WTC11 (cell line): Measurements from ENCODE around the gene CRK. TPM values are rescaled to one million over a fixed set of nuclear protein-coding genes. Genes with fewer than 3 reads are reported as not detected.
A peak's percentile ranks its signal among the peaks of the same experiment; 100 is the strongest.

Experiments used
- ATAC-seq: fragments of 200-7000 bp; cut with Tn5 transposase; 2 replicates; pipeline ENCODE4 v1.10.0; 2021; ENCODE audit warnings: mild to moderate bottlenecking, moderate library complexity
- CTCF ChIA-PET: fragments of 300-600 bp; sonication (Branson Sonifier 250); formaldehyde crosslinking; loops from one replicate; lab custom pipeline; 2021; ENCODE audit warnings: antibody characterized with exemption; lab: Charles Lee
- POLR2A ChIA-PET: fragments of 350-600 bp; sonication (Branson Sonifier 250); formaldehyde crosslinking; loops from one replicate; lab custom pipeline; 2021; ENCODE audit warnings: antibody characterized with exemption; lab: Charles Lee
- DNase-seq: peaks from one replicate; pipeline ENCODE4 v3.0.0; 2021; ENCODE audit warnings: low spot score
- H3K27ac Mint-ChIP-seq: 2 replicates; pipeline ENCODE4 v1.8.0; 2021; ENCODE audit warnings: mixed read lengths
- H3K27me3 Mint-ChIP-seq: 2 replicates; pipeline ENCODE4 v1.8.0; 2021; ENCODE audit warnings: low read depth, mild to moderate bottlenecking, moderate library complexity, mixed read lengths
- H3K36me3 Mint-ChIP-seq: 2 replicates; pipeline ENCODE4 v1.8.0; 2021; ENCODE audit warnings: mixed read lengths
- H3K4me1 Mint-ChIP-seq: 2 replicates; pipeline ENCODE4 v1.8.0; 2022; ENCODE audit warnings: mixed read lengths
- H3K4me3 Mint-ChIP-seq: 2 replicates; pipeline ENCODE4 v1.8.0; 2021; ENCODE audit warnings: mild to moderate bottlenecking, moderate library complexity, mixed read lengths
- H3K9me3 Mint-ChIP-seq: 2 replicates; pipeline ENCODE4 v1.8.0; 2021; ENCODE audit warnings: mixed read lengths
- ATF1 ChIP-seq: sonication (generic); formaldehyde crosslinking; IDR thresholded peaks from 2 replicates; pipeline ENCODE4 v1.8.1; 2023; ENCODE audit warnings: mild to moderate bottlenecking, moderate library complexity, missing genetic modification reagents
- ATF2 ChIP-seq: sonication (generic); formaldehyde crosslinking; IDR thresholded peaks from 2 replicates; pipeline ENCODE4 v1.8.1; 2022; ENCODE audit warnings: low read depth, missing genetic modification reagents, borderline replicate concordance
- ESRRA ChIP-seq: sonication (generic); formaldehyde crosslinking; IDR thresholded peaks from 2 replicates; pipeline ENCODE4 v1.8.1; 2022; ENCODE audit warnings: mild to moderate bottlenecking, missing genetic modification reagents, borderline replicate concordance
- JAZF1 ChIP-seq: fragments of 250-450 bp; sonication (Bioruptor Pico); IDR thresholded peaks from 2 replicates; pipeline ENCODE4 v1.9.0; 2021; ENCODE audit warnings: moderate library complexity, mild to moderate bottlenecking, inconsistent platforms
- JUN ChIP-seq: sonication (generic); formaldehyde crosslinking; IDR thresholded peaks from 2 replicates; pipeline ENCODE4 v1.8.0; 2023; ENCODE audit warnings: mild to moderate bottlenecking, missing genetic modification reagents
- KAT7 ChIP-seq: sonication (generic); formaldehyde crosslinking; IDR thresholded peaks from 2 replicates; pipeline ENCODE4 v1.8.1; 2023; ENCODE audit warnings: missing genetic modification reagents, mild to moderate bottlenecking, borderline replicate concordance
- MYBL2 ChIP-seq: sonication (generic); formaldehyde crosslinking; IDR thresholded peaks from 2 replicates; pipeline ENCODE4 v1.8.1; 2023; ENCODE audit warnings: mild to moderate bottlenecking, moderate library complexity, missing genetic modification reagents
- NFE2L1 ChIP-seq: sonication (generic); formaldehyde crosslinking; IDR thresholded peaks from 2 replicates; pipeline ENCODE4 v1.8.1; 2023; ENCODE audit warnings: missing genetic modification reagents
- NFYB ChIP-seq: sonication (generic); formaldehyde crosslinking; conservative IDR thresholded peaks from 2 replicates; pipeline ENCODE4 v1.8.0; 2022; ENCODE audit warnings: low read depth, missing genetic modification reagents
- RORB ChIP-seq: fragments of 250-450 bp; sonication (Bioruptor Pico); IDR thresholded peaks from 2 replicates; pipeline ENCODE4 v1.9.0; 2021; ENCODE audit warnings: mild to moderate bottlenecking
- TCF7 ChIP-seq: sonication (generic); formaldehyde crosslinking; IDR thresholded peaks from 2 replicates; pipeline ENCODE4 v1.8.0; 2022; ENCODE audit warnings: mild to moderate bottlenecking, low read depth, missing genetic modification reagents, moderate library complexity
- ZNF121 ChIP-seq: sonication (generic); formaldehyde crosslinking; IDR thresholded peaks from 2 replicates; pipeline ENCODE4 v1.8.0; 2023; ENCODE audit warnings: missing genetic modification reagents
- ZNF219 ChIP-seq: sonication (generic); formaldehyde crosslinking; IDR thresholded peaks from 2 replicates; pipeline ENCODE4 v1.8.0; 2023; ENCODE audit warnings: missing genetic modification reagents, mild to moderate bottlenecking, borderline replicate concordance
- ZNF281 ChIP-seq: sonication (generic); formaldehyde crosslinking; IDR thresholded peaks from 2 replicates; pipeline ENCODE4 v1.8.0; 2023; ENCODE audit warnings: mild to moderate bottlenecking, missing genetic modification reagents
- ZNF425 ChIP-seq: fragments of 250-450 bp; sonication (Bioruptor Pico); conservative IDR thresholded peaks from 2 replicates; pipeline ENCODE4 v1.9.0; 2021; ENCODE audit warnings: mild to moderate bottlenecking
- ZNF671 ChIP-seq: fragments of 250-450 bp; sonication (Bioruptor Pico); IDR thresholded peaks from 2 replicates; pipeline ENCODE4 v1.8.0; 2021; ENCODE audit warnings: mild to moderate bottlenecking
- total RNA-seq: library from RNA; stranded (reverse); gene quantifications from 3 replicates; pipeline ENCODE4 v1.2.3, GENCODE V29; 2021
- TF ChIP-seq, protein P1 (sequence below): sonication (generic); formaldehyde crosslinking; IDR thresholded peaks from 2 replicates; pipeline ENCODE4 v1.8.1; 2023; ENCODE audit warnings: mild to moderate bottlenecking, missing genetic modification reagents
- TF ChIP-seq, protein P2 (sequence below): sonication (generic); formaldehyde crosslinking; IDR thresholded peaks from 2 replicates; pipeline ENCODE4 v1.8.1; 2023; ENCODE audit warnings: mild to moderate bottlenecking, missing genetic modification reagents, moderate library complexity
- TF ChIP-seq, protein P3 (sequence below): sonication (generic); formaldehyde crosslinking; IDR thresholded peaks from 2 replicates; pipeline ENCODE4 v1.8.1; 2022; ENCODE audit warnings: missing genetic modification reagents, borderline replicate concordance

CRK gene
- total RNA-seq, 1 experiment from 2014 or later = 45.2 TPM

DNA sequence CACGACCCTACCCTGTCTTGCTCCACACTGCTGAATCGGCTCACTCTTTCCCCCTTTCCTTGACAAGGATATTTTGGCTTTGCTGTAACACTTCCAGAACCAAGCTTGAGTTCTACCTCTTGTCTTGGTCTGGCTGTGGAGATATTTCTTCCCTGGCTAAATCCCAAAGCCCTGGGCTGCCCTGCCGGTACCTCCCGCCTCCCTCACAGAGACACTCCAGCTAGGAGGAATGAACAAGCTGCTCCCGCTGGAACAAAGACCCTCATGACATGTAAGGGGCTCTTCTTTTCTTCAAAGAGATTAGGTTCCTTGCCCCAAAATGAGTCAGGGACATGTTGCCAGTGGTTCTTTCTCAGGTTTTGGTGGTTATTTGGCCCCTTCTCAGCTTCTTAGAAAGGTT, 49.6 kb upstream of the CRK start (continued):
- TF ChIP-seq, protein P1, sequence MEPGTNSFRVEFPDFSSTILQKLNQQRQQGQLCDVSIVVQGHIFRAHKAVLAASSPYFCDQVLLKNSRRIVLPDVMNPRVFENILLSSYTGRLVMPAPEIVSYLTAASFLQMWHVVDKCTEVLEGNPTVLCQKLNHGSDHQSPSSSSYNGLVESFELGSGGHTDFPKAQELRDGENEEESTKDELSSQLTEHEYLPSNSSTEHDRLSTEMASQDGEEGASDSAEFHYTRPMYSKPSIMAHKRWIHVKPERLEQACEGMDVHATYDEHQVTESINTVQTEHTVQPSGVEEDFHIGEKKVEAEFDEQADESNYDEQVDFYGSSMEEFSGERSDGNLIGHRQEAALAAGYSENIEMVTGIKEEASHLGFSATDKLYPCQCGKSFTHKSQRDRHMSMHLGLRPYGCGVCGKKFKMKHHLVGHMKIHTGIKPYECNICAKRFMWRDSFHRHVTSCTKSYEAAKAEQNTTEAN (CRISPR knock-in tag) = no peak
- no peak for TF ChIP-seq JUN (CRISPR knock-in tag)
- no peak for TF ChIP-seq ATF1 (CRISPR knock-in tag)
- TF ChIP-seq ZNF281 (CRISPR knock-in tag) = no peak
- TF ChIP-seq NFE2L1 (CRISPR knock-in tag) = no peak
- TF ChIP-seq JAZF1 (CRISPR knock-in tag) = no peak
- TF ChIP-seq, all 79 proteins: peak for 0

- POLR2A ChIA-PET = no interaction called here
- Mint-ChIP-seq H3K27ac (peak overlapping the region; percentile 41; the same call in 1 of the 2 replicates), H3K36me3 (no peaks in the 10 kb centered on the region), H3K4me3 (no peak overlapping the region), H3K4me1 (no peaks in the 10 kb centered on the region), H3K27me3 (no peaks in the 10 kb centered on the region), H3K9me3 (no peaks in the 10 kb centered on the region)
- CTCF ChIA-PET = interaction anchor here (0.5 to 3.2 kb wide), 4 partner anchors 11 to 140 kb away, joined by 3 to 22 read pairs (median 4); partner anchors contain the start of gene INPP5K
- no peak for ATAC-seq
- no peak for DNase-seq
- TF ChIP-seq ZNF121 (CRISPR knock-in tag) (no peak), MYBL2 (no peak), ESRRA (CRISPR knock-in tag) (no peak), KAT7 (CRISPR knock-in tag) (no peak), RORB (CRISPR knock-in tag) (no peak), NFYB (CRISPR knock-in tag) (no peak), JUN (CRISPR knock-in tag) (no peak), ZNF425 (no peak), ZNF671 (CRISPR knock-in tag) (no peak), ATF2 (no peak), ZNF219 (no peak), NFE2L1 (CRISPR knock-in tag) (no peak), TCF7 (no peak)
- TF ChIP-seq, protein P2, sequence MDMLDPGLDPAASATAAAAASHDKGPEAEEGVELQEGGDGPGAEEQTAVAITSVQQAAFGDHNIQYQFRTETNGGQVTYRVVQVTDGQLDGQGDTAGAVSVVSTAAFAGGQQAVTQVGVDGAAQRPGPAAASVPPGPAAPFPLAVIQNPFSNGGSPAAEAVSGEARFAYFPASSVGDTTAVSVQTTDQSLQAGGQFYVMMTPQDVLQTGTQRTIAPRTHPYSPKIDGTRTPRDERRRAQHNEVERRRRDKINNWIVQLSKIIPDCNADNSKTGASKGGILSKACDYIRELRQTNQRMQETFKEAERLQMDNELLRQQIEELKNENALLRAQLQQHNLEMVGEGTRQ (CRISPR knock-in tag) = no peak
- TF ChIP-seq, protein P3, sequence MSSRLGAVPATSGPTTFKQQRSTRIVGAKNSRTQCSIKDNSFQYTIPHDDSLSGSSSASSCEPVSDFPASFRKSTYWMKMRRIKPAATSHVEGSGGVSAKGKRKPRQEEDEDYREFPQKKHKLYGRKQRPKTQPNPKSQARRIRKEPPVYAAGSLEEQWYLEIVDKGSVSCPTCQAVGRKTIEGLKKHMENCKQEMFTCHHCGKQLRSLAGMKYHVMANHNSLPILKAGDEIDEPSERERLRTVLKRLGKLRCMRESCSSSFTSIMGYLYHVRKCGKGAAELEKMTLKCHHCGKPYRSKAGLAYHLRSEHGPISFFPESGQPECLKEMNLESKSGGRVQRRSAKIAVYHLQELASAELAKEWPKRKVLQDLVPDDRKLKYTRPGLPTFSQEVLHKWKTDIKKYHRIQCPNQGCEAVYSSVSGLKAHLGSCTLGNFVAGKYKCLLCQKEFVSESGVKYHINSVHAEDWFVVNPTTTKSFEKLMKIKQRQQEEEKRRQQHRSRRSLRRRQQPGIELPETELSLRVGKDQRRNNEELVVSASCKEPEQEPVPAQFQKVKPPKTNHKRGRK (CRISPR knock-in tag) = no peak
Measured at GRCh38 chr17:1504866-1505265, 48.8 kb upstream of the CRK start.
